GM19025 (cell line): ENCODE measurements around the gene STX16.
"Not testable (repeated sequence)": the region's sequence is repeated elsewhere in the genome, so short reads cannot be mapped to it uniquely, and the experiment has no call there.

ENCODE experiments used
- ATAC-seq: cut with Tn5 transposase; IDR thresholded peaks from one replicate; pipeline ENCODE4 v1.9.1; 2021; ENCODE audit warnings: mild to moderate bottlenecking, low read depth, moderate library complexity; ENCODE audit not compliant: unreplicated experiment

STX16 gene

DNA sequence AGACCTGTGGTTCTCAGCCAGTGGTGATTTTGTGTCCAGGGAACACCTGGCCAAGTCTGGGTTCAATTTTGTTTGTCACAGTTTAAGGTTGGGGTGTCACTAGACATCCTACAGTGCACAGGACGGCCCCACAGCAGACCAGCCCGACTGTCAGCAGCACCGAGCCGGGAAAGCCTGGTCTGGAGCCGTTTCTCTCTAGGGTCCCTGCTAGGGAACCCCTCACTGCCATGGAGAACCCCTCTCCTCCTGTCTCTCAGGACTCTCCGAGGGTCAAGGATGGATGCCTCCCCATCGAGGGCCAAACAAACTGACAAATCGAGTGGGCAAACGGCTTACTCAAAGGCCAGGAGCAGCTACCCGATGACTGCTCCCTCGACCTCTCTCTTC lies 15.8 kb upstream of the STX16 start:
- ATAC-seq, result no peak

DNA sequence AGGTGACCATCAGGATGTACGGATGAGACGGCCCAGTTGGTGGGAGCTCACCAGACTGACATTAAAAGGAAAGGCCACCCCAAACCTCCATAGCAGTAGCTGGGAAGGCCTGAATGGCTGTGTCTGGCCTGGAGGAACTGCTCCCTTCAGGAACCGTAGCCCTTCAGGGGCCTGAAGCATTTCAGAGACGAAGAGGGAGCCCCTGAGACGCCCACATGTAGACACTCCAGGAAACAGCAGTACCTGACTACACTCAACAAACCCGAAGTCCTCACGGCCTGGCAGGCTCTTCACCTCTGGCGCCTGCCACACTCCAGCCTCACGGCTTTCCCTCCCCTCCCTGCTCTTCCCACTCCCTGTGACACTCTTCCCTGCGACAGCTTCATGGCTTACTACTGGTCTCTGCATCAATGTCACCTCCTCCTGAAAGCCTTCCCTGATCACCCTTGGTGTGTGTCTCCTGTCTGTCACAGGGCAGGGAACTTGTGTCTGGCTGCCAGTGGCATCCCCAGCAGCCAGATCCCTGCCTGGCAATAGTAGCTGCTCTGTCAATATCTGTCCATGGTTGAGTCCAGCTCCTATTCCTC lies 14.6 kb upstream of the STX16 start:
- ATAC-seq, result no peak

DNA sequence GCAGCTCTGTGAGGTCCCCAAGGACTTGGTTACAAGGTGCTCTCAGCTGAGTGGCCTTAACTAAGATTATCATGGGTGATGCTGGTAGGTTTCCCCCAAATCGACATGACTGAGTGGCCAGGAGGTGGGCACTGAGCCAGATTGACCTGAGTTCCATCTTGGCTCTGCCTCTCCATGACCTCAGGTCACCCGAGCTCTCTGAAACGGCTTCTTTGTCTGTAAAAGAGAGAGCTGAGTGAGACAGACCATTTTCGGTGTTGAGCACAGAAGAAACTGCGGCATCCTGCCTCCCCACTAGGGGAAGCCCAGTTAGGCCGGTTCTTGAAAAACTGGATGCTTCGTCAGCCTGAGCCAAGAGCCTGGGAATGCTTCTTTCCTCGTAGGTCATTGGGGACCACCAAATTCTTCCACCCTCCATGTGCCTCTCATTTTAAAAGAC lies 14.1 kb upstream of the STX16 start:
- ATAC-seq, result no peak

DNA sequence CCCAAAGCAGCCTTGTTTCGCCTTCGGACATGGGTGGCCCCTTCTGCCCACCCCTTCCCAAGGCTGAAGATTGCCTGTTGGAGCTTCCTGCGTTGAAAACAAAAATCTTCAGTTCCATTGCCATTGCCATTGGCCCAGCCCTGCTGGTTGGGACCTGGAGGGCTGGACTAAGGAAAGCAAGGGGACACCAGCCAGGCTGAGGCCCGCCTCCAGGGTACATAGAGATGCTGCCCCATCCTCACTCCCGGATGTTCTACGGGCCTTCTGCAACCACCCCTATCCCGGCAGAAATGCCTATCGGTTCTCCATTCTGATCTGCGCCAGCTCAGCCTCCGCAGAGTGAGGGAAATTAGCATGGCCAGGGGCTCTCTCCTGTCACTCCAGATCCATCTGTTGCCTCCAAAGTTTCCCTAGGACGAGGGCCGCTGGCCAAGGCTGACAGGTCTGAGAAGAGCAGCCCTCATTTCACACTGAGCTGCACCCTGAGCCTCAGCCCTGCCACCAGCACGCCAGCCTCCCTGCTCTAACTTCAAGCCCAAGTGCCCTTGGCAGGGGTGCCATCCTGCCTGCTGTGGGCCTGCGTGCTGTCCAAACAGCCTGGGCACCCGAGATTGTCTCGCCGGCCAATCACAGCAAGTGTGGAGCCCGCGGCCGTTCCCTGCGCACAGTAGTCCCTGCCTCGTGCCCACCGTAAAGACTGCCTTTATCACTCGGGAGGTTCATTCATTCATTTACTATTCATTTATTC lies 13.4 kb upstream of the STX16 start:
- ATAC-seq, result no peak

DNA sequence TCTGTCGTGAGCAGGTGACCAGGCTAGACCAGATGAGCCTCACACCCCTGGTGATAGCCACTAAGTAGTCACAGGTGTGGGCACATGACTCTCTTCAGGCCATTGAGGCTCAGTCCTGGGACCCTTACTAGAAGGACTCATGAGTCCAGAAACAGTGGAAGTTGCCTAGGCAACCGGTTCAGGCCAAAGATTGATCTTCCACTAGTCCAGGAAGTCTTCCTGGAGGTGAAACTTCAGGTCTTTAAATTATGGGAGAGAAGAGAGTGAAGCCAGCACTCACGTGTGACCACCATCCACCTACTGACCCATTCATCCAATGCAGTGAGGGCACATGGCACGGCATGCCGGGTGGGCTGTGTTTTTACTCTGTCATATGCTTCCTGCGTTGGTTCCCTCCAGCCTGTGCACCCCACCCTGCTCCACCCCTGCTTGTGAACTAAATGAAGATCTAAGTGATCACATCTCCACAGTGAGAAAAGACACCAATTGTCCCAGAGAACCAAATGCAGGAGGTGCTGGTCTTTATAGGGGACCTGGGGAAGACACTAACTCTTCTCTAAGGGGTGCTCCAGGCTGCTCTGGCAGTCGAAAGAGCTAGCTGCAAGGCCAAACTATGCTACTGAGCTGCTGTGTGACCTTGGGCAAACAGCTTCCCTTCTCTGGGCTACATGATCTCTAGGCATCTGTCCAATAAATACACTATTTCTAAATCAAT lies 12.5 kb upstream of the STX16 start:
- ATAC-seq, result no peak

DNA sequence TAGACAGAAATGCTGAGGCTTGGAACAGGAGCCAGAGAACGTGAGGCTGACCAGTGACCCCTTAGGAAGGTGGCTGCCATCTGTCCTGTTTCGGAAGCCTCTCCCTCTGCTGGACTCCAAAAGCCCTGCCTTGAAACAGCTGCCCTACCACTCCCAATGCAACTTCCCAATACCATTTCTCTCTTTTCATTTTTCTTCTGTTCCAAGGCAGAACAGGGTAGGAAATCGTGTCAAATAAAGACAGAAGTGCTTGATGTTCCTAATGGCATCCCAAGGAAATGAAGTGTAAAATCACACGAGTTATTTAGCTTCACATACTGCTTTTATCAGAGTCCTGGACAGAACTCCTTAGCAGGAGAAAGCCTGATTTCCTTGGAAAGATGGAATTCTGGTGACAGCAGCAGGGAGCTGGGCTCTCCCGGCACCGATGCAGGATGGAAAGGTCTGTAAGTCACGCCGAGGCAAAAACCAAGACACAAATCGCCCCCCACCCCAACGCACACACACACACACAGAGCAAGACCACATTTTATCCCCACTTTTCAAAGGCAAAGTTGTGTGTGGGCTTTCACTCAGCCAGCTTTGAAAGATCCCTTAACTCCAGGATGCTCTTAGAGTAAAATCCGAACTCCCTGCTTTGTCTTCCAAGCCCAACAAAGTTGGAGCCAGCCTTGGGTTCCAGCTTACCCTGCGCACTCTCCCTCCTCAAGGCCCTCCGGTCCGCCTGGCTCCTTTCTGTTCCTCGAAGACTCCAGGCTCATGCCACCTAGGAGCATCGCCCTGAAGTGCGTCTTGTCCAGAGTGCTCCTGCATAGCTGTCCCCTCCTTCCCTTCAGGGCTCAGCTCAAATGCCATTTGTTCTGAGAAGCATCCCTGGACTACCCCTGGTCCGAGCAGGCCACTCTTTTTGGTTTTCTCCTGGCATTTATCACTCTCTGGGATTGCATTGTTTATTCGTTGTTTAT lies 11.6 kb upstream of the STX16 start:
- no peak for ATAC-seq

DNA sequence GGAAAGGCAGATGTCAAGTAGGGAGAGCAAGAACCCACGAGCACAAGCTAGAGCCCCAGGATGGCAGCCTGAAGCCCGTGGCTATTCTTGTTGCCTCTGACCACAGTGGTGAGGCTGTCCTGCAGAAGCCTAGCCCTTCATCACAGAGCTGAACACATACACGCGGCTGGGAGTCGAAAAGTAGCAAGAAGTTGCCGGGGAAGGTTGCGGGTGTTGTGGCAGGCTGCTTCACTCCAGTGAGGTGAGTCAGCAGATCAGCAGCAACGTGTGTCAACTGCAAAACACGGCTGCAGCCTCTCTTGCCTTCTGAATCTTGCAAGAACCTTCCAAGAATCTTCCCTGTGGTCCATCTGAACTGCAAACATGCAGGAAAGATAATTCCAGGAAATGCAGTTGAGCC lies 10.6 kb upstream of the STX16 start:
- no peak for ATAC-seq

DNA sequence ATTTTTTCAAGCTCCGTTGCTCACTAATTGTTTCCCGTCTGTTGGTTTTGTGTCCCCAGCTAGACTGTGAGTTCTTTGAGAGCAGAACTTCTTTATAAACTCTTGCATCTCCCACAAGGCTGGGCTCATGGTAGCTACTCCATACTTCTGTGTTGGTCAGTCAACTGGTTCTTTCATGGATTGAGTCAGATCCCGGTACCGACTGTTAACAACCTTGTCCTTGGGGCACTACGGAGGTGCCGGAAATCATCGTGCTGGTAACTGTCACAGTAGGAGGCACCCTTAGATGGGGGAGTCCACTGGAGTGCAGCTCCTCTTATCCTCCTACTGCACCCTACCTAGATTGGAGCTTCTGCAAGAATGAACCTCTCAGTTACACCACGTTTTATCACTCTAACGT lies 8.6 kb upstream of the STX16 start:
- ATAC-seq, result no peak

DNA sequence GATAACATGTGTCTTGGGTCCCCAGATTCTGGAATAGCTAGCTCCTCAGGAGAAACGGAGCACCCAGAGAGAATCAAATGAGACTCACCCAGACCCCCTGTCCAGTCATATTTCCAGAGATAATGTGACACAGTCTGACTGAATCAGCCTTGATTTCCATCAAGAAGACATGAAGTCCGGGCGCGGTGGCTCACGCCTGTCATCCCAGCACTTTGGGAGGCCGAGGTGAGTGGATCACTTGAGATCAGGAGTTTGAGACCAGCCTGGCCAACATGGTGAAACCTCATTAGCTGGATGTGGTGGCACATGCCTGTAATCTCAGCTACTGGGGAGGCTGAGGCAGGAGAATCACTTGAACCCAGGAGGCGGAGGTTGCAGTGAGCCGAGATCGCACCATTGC lies 8.2 kb upstream of the STX16 start:
- ATAC-seq, result not testable (repeated sequence)

DNA sequence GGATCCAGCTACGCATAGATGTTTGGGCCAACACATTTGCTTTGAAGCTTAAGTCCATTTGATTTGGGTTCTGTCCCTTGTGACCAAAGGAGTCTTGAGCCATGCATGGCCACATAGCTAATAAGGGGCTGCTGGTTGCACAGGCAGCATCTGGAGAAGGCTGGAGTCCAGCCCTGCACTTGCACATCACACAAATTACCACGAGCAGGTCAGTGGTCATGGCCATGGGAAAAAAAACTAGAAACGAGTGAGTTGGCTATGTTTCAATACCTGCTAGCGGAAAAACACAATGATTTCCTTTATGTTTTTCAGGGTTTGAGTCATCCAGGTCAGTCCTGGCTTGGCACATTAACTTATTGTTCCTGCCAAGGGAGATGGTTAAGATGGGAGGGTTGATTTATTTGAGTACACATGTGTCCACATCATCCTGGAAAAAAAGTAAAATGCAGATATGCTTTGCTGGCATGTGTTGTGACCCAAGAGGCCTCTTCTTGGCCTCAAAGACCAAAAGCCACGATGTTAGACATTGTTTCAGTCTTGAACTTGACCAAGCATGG lies 5.6 kb upstream of the STX16 start:
- no peak for ATAC-seq

DNA sequence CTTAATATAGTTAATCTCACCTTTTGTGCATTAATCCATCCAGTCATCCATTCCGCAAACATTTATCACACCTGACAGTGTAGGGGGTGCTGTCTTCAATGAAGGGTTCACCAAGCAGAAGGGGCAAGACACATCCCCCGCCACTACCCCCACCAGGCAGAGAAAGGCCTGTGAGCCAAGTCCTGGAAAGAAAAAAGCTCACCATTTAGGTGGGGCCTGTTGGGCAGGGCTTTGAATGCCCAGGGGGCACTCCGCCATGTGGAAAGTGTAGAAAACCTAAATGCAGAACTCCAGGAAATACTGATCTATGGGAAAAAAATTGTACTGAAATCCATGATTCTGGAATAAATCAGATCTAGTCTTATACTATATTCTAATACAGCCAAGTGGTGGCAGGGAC lies 4.8 kb upstream of the STX16 start:
- no peak for ATAC-seq

DNA sequence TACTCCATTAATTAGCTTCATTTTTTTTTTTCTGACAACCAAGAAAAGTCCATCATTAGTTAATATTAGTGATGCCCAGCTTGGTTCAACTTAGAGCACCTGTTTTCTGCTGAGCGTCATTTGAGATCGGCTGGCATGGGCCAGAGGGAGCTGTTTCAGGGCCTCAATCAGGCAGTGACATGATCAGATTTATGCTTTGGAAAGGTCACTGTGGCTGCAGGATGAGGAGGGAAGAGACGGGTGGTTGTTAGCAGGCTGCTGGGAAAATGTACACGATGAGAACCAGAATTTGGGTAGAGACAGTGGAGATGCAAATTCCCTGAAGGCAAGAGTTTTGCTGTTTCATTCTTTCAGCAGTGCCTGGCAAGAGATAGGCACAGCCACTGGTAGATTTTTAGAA lies 4.4 kb upstream of the STX16 start:
- no peak for ATAC-seq

DNA sequence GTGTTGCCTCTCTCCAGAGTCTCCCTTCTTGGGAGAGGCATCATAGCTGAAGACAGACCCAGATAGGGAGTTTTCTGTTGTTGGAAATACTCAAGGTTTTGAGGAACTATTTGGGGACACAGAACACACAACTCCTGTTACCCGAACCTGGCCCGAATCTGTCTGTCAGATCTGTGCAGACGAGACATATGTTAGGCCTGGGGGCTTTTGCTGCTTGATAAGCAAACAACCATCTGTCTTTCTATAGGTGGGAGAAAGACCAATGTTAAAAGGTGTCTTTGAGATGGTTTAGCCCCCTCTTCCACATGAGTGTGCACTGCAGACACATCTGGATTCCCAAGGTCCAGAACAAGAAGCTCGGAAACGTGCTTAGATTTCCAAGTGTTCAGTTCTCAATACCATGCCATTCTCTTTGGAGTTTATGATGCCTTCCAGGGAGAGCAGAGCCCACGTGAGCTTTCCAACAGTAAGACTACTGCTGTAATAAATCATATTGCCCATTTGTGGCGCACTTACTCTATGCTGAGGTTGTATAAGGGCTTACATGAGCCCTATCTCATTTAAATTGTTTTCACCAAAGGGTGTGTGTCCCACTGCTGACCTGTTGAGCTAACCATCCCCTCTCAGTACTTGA lies 3.8 kb upstream of the STX16 start:
- no peak for ATAC-seq

DNA sequence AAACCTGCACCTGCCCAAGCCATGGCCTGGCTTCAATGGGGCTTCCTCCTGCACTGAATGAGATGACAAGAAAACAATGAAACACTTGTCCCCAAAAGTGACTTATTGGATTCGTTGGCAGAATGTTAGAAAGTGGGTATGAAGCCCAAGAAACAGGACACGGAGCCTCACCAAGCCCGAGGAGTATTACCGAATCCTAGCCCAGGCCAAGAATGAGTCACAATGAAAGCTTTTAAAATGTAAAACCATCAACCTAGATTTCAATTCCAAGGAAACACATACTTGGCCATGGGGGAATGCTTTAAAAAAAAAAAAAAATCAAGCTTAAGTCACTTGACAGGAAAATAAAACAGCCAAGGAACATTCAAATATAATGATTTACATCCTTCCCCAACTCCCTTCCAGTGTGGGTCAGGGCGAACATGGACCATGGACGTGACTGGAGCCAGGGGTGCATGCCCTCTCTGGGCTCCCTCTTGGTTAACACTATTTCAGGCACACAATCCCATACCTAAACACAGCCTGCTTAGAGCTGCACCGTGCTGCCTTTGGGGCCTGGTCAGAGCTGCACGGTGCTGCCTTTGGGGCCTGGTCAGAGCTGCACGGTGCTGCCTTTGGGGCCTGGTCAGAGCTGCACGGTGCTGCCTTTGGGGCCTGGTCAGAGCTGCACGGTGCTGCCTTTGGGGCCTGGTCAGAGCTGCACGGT lies 3.1 kb upstream of the STX16 start:
- ATAC-seq, result no peak

DNA sequence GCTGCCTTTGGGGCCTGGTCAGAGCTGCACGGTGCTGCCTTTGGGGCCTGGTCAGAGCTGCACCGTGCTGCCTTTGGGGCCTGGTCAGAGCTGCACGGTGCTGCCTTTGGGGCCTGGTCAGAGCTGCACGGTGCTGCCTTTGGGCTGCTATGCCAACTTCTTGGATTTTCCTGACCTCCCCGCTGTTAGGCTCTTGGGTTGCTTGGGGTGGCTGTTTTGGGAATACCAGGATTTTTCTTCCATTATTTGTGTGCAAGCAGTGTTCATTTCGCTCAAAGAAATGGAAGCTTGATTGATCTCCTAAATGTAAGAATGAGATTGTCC lies 2.6 kb upstream of the STX16 start:
- not testable (repeated sequence) for ATAC-seq

DNA sequence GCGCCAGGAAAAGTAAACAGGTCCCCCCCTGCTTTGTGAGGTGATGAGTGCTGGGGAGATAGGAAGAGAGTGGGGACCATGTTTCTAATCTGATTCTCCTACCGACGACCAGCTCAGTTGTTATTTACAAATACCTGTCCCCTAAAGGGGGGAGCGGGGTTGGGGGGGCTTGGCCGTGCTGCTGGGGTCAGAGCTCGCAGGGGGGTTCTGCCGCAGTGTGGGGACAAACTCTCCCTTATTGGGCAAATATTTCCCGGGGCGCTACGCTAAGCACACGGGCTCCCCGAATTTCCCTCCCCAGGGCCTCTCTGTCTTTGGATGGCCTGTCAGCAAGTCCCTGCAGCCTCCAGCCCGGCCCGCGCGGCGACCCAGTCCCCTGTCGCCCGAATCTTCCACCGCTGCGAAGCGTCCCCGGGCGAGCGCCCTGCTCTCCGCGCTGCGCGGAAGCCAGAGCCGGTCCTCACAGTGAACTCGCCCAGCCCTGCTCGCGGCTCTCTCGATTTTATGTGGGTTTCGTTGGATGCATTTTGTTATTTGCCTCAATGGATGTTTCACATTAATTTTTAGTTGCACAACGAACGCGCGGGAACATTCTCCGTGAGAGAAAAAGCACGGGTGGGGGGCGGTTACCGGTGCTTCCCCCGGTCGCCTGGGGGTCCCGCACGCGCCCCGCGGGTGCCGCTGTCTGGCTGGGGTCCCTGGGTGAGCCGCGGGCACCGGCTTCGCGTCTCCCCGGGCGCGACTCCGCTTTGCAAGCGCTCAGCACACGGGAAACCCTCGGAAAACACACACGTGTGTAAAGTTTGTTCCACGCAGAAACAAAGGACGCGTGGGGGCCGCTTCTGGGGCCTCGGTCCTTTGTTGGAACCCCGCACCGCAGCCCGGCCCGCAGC lies 1.5 kb upstream of the STX16 start:
- no peak for ATAC-seq

DNA sequence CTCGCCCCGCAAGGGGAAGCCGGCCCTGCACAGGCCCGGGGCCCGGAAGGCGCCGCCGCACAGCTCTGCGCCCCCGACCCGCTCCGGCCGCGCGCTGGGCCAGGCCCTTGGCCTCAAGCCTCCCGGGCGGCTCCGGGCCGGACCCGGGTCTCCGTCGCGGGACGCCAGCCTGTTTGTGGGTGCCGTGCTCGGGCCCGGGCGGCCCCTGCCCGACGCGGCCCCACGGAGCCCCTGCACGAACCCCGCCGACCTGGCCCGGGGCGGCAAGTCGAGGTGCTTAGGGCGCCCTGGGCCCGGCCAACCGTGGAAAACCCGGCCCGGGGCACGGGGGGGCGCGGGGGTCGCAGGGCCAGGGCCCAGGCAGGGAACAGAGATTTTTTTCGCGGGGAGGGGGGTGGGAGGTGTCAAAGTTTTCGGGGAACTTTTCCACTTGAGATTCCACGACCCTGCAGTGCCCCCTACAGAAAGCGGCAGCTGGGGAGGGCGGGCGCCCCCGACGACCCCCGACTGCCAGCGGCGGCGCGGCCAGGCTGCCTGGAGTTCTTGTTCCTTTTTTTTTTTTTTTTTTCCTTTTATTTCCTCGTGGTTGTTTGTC lies 805 bp upstream of the STX16 start:
- ATAC-seq, result peak; percentile 6

DNA sequence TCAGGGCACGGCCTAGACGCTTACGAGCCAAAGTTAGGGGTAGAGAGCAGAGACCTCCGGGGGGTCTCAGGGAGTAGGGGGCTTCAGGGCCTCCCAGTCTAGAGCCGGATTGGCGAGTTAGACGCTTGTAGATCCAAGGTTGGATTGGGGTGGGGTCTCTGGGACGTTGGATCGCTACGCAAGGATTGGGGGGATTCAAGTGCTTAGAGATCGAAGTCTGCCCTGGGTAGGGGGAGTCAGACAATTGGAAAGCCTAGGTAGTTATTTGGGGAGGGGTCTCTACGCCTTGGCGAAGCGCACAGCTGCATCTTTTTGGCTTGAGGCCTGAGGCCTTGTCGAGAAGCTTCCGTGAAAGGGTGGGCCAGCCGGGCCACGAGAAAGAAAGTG lies 469 bp downstream of the STX16 start:
- ATAC-seq, result no peak
